ENCODE results near the gene AFG3L2.

DNA sequence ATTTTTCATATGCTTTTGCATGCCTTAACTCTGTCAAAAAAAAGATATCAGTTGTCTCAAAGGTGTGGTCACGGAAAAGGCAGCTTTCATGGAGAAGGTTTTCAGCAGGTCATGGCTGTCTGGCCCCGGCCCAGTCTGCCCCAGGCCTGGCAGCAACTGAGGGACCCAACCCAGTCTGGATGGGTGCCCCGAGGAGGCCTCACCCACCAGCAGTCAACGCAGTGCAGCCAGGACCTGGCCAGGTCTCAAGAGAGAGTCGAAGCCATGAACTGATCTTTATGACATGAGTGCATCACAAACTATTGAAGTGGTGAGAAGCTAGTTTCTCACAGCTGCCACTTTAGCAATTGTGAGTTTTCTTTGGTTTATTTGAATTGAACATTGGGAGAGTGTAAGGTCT lies 61.1 kb downstream of the AFG3L2 start:
- TF ChIP-seq, protein P1, sequence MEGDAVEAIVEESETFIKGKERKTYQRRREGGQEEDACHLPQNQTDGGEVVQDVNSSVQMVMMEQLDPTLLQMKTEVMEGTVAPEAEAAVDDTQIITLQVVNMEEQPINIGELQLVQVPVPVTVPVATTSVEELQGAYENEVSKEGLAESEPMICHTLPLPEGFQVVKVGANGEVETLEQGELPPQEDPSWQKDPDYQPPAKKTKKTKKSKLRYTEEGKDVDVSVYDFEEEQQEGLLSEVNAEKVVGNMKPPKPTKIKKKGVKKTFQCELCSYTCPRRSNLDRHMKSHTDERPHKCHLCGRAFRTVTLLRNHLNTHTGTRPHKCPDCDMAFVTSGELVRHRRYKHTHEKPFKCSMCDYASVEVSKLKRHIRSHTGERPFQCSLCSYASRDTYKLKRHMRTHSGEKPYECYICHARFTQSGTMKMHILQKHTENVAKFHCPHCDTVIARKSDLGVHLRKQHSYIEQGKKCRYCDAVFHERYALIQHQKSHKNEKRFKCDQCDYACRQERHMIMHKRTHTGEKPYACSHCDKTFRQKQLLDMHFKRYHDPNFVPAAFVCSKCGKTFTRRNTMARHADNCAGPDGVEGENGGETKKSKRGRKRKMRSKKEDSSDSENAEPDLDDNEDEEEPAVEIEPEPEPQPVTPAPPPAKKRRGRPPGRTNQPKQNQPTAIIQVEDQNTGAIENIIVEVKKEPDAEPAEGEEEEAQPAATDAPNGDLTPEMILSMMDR (IDR thresholded peaks at IDR 0.05 in 2 of 3, conservative IDR thresholded peaks at IDR 0.05 in 1 of 3; ENCODE audit: borderline replicate concordance in 1 of 3, insufficient read depth in 1 of 3, low read depth in 2 of 3, low read length in 2 of 3) = no peak
- TF ChIP-seq SP1 (IDR thresholded peaks at IDR 0.05; ENCODE audit: low read depth) (no peak), ZNF274 (IDR thresholded peaks at IDR 0.05; ENCODE audit: low read depth, low read length) (no peak), YY1 (IDR thresholded peaks at IDR 0.05; ENCODE audit: extremely low read depth, insufficient replicate concordance, low read depth, low read length) (no peak), POLR2AphosphoS5 (IDR thresholded peaks at IDR 0.05; ENCODE audit: low read depth, low read length) (no peak), POLR2A (IDR thresholded peaks at IDR 0.05; ENCODE audit: borderline replicate concordance, extremely low read depth, insufficient read depth, insufficient read length) (no peak), EZH2 (IDR thresholded peaks at IDR 0.05) (no peak), EGR1 (IDR thresholded peaks at IDR 0.05; ENCODE audit: low read depth) (no peak), RAD21 (IDR thresholded peaks at IDR 0.05; ENCODE audit: low read depth) (no peak), CBX3 (IDR thresholded peaks at IDR 0.05; ENCODE audit: low read depth) (no peak), ELF1 (IDR thresholded peaks at IDR 0.05; ENCODE audit: borderline replicate concordance, low read depth) (no peak)
- TF ChIP-seq, protein P2, sequence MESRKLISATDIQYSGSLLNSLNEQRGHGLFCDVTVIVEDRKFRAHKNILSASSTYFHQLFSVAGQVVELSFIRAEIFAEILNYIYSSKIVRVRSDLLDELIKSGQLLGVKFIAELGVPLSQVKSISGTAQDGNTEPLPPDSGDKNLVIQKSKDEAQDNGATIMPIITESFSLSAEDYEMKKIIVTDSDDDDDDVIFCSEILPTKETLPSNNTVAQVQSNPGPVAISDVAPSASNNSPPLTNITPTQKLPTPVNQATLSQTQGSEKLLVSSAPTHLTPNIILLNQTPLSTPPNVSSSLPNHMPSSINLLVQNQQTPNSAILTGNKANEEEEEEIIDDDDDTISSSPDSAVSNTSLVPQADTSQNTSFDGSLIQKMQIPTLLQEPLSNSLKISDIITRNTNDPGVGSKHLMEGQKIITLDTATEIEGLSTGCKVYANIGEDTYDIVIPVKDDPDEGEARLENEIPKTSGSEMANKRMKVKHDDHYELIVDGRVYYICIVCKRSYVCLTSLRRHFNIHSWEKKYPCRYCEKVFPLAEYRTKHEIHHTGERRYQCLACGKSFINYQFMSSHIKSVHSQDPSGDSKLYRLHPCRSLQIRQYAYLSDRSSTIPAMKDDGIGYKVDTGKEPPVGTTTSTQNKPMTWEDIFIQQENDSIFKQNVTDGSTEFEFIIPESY (IDR thresholded peaks at IDR 0.05; ENCODE audit: extremely low read depth, insufficient replicate concordance, low read length) = no peak
- TF ChIP-seq, protein P3, sequence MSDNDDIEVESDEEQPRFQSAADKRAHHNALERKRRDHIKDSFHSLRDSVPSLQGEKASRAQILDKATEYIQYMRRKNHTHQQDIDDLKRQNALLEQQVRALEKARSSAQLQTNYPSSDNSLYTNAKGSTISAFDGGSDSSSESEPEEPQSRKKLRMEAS (IDR thresholded peaks at IDR 0.05) = no peak
- TF ChIP-seq, protein P4, sequence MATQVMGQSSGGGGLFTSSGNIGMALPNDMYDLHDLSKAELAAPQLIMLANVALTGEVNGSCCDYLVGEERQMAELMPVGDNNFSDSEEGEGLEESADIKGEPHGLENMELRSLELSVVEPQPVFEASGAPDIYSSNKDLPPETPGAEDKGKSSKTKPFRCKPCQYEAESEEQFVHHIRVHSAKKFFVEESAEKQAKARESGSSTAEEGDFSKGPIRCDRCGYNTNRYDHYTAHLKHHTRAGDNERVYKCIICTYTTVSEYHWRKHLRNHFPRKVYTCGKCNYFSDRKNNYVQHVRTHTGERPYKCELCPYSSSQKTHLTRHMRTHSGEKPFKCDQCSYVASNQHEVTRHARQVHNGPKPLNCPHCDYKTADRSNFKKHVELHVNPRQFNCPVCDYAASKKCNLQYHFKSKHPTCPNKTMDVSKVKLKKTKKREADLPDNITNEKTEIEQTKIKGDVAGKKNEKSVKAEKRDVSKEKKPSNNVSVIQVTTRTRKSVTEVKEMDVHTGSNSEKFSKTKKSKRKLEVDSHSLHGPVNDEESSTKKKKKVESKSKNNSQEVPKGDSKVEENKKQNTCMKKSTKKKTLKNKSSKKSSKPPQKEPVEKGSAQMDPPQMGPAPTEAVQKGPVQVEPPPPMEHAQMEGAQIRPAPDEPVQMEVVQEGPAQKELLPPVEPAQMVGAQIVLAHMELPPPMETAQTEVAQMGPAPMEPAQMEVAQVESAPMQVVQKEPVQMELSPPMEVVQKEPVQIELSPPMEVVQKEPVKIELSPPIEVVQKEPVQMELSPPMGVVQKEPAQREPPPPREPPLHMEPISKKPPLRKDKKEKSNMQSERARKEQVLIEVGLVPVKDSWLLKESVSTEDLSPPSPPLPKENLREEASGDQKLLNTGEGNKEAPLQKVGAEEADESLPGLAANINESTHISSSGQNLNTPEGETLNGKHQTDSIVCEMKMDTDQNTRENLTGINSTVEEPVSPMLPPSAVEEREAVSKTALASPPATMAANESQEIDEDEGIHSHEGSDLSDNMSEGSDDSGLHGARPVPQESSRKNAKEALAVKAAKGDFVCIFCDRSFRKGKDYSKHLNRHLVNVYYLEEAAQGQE (IDR thresholded peaks at IDR 0.05; ENCODE audit: low read depth) = no peak

Data from HCT116 (cell line).